GM19193 (cell line): ENCODE results near the gene EVX2.

Experiments used
- POLR2A ChIP-seq: IDR thresholded peaks from 4 replicates; pipeline ENCODE4 v1.6.1; 2011; ENCODE audit not compliant: insufficient read depth, insufficient read length; ENCODE audit errors: extremely low read depth

EVX2 gene

GRCh38 chr2:176115883-176116813 is 32.4 kb upstream of the EVX2 start, which contains the start of gene HOXD10:
Gene HOXD10 (plus strand): TSS chr2:176116778. CDS start chr2:176116834, 56 bp downstream.
- no peak for TF ChIP-seq POLR2A

GRCh38 chr2:176114930-176115625 is 31.3 kb upstream of the EVX2 start:
- no peak for TF ChIP-seq POLR2A

- TF ChIP-seq POLR2A: no peak
Observed at GRCh38 chr2:176114120-176114929, 30.6 kb upstream of the EVX2 start.

- no peak for TF ChIP-seq POLR2A
Observed at GRCh38 chr2:176112375-176113302, 28.9 kb upstream of the EVX2 start.

- TF ChIP-seq POLR2A: no peak
Observed at GRCh38 chr2:176111846-176112374, 28.1 kb upstream of the EVX2 start.

- TF ChIP-seq POLR2A: no peak
Observed at GRCh38 chr2:176111309-176111663, 27.5 kb upstream of the EVX2 start.

- TF ChIP-seq POLR2A: no peak
Observed at GRCh38 chr2:176110415-176111308, 26.9 kb upstream of the EVX2 start.

- no peak for TF ChIP-seq POLR2A
Observed at GRCh38 chr2:176109946-176110345, 26.2 kb upstream of the EVX2 start.

GRCh38 chr2:176109192-176109901 is 25.6 kb upstream of the EVX2 start:
- no peak for TF ChIP-seq POLR2A

GRCh38 chr2:176107731-176108181 is 24.0 kb upstream of the EVX2 start:
- no peak for TF ChIP-seq POLR2A

GRCh38 chr2:176106581-176107539 is 23.1 kb upstream of the EVX2 start, which contains the start of gene HOXD11:
Gene HOXD11 (plus strand): TSS chr2:176107280. CDS start chr2:176107356, 76 bp downstream.
- TF ChIP-seq POLR2A: no peak
